Activated T-cell treated with anti-CD3 and anti-CD28 coated beads for 24 hours (primary cell): ENCODE measurements around the gene RSRC2.
"Not testable (repeated sequence)": the region's sequence is repeated elsewhere in the genome, so short reads cannot be mapped to it uniquely, and the experiment has no call there.

Experiments
- DNase-seq: peaks from one replicate; pipeline ENCODE4 v3.0.0-alpha.2; 2020; ENCODE audit warnings: low read depth

RSRC2 gene

DNA sequence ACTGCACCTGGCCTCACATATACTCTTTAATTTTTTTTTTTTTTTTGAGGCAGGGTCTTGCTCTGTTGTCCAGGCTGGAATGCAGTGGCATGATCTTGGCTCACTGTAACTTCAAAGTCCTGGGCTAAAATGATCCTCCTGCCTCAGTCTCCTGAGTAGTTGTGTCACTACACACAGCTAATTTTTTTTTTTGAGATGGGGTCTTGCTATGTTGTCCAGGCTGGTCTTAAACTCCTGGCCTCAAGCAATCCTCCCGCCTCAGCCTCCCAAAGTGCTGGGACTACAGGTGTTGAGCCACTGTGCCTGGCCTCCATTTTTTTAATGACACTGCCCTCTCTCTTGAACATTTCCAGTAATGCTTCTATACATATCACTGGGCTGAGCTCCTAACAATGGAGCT is 42.4 kb downstream of the RSRC2 start:
- DNase-seq: not testable (repeated sequence)

DNA sequence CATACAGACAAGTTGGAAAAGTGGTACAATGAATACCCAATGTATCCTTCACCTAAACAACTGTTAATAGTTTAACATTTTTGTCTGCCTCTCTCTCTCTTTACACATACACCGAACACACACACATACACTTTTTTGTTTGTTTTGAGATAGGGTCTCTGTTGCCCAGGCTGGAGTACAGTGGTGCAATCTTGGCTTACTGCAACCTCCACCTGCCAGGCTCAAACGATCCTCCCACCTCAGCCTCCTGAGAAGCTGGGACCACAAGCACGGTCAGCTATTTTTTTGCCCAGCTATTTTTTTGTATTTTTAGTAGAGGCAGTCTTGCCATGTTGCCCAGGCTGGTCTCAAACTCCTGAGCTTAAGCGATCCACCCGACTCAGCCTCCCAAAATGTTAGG is 42.8 kb downstream of the RSRC2 start:
- DNase-seq: no peak

DNA sequence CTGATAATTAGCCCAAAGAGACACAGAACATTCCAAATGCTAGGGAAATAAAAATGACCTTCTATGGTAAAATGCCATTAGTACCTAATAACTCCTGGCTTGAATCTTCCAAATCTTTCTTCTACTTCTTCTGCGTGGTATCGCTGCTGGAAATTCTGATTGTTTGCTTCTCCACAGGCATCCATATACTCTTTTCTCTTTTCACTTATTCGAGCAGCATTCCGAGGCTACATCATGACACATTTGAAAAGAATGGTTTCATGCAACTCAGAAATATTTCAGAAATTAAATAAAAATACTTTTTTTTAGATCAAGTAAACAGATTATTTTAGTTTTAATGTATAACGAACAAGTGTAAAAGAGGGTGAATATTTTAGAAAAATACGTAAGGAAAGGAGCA is 44.9 kb downstream of the RSRC2 start:
- DNase-seq: no peak

DNA sequence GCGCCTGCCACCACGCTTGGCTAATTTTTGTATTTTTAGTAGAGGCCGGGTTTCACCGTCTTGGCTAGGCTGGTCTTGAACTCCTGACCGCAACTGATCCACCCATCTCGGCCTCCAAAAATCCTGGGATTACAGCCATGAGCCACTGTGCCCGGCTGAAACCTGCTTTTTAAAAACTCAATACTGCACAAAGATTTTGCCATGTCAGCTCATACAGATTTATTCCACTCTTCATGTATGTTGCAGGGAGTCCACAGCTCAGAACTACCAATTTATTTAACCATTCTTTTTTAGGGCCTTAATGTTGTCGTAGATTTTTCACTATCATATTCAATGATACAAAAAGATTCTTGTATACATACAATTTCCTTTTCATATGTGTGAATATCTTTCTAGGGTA is 46.0 kb downstream of the RSRC2 start:
- no peak for DNase-seq

DNA sequence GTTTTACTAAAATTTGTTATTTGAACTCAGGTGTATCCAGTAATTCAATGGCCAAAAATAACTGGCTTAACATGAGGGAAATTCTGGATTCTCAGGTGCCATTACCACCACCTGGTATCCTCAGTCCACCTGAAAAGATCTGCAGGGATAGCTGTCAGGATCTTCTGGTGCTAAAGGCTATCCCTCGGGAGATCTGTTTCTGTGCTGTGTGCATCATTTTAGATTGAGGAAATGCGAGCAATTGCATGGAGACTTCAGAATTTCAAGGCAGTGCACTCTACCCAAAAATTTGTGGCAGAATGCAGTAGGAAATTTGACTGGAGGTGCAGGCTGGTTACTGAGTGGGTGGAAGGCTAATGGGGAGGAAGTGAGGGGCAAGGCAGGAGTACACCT is 52.4 kb downstream of the RSRC2 start:
- no peak for DNase-seq

DNA sequence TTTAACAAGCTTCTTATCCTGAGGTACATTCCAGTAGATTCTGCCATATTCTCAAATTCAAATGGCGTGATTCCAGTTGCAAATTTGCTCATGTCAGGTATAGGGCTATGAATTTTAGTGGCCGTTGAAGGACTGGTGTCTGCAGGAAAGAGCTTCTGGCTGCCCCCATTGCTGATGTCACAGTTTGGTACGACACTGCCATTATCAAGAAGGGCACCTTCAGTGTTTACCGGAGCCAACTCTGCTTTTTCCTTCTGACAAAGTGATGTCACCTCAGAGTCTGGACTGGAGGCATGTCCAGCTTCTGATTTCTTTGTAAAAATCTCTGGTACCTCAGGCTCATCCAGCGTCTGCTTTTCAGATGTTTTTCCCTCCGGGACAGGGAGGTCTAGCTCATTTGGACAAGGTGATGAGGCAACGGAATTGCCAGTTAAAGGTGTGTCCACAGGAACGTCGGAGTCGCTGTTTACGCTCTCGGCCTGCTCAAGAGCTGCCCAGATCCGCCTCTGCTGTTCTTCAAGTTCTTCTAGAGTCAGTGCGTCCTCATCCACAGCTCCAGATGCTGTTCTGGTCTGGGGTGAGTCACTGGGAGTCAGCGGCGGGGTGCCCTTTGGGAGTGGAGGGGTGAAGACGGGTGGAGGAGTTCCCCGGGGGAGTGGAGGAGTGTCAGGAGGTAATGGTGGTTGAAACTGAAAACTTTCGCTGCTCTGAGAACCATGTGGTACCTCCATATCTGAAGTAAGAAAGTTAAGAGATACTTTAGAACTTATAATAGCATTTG is 53.0 kb downstream of the RSRC2 start:
- peak; percentile 34 for DNase-seq

DNA sequence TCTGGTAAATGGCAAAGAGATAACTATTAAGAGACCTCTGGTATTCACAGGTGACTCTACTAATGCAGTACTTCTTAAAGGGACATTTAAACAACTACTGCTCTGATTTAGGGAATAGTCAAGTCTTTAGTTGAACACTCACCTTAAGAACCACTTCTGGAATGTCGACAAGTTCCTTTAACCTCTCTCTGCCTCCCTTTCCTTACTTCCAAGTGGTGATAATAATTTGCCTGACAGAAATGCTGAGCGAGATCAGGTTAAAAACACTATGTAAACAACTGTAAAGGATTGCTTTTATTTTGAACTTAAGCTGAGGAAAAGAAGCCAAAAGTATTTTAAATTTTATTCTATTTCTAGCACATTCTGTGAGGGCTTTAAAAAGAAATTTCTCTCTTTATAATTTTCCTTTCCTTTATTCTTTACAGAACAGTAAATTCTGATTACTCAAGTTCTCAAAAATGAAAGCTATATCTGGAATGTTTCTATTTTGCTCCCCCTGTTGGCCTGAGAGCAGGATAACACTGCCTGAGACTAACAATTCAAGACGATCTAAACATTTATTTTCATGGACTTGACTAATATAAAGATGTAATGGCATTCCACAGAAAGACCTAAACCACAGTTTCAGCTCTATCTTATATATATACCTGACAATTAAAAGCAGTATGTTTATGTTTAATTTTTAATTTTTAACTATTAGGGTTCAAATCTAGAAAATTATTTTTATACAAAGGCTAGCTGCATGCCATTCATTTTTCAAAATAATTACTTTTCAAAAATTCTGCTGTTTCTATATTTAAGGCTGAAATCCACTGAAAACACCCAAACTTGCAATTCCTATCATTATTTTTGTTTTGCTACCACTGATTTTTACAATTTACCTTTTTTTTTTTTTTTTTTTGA is 55.2 kb downstream of the RSRC2 start:
- no peak for DNase-seq

DNA sequence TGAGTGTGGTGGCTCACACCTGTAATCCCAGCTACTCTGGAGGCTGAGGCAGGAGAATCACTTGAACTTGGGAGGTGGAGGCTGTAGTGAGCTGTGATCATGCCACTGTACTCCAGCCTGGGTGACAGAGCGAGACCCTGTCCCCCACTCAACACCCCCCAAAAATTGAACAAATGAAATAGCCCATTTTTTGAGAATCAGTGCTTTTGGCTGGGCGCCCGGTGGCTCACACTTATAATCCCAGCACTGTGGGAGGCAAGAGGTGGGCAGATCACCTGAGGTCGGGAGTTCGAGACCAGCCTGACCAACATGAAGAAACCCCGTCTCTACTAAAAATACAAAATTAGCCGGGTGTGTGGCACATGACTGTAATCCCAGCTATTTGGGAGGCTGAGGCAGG is 56.2 kb downstream of the RSRC2 start:
- not testable (repeated sequence) for DNase-seq

DNA sequence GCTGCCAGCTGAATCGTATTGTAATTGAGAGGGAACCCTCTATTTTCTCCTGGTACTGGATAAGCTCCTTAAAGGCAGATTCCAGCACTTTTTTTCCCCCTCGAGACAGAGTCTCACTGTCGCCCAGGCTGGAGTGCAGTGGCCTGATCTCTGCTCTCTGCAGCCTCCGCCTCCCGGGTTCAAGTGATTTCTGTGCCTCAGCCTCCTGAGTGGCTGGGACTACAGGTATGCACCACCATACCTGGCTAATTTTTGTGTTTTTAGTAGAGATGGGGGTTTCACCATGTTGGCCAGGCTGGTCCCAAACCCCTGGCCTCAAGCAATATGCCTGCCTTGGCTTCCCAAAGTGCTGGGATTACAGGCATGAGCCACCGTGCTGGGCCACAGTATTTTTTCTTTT is 56.9 kb downstream of the RSRC2 start:
- not testable (repeated sequence) for DNase-seq

DNA sequence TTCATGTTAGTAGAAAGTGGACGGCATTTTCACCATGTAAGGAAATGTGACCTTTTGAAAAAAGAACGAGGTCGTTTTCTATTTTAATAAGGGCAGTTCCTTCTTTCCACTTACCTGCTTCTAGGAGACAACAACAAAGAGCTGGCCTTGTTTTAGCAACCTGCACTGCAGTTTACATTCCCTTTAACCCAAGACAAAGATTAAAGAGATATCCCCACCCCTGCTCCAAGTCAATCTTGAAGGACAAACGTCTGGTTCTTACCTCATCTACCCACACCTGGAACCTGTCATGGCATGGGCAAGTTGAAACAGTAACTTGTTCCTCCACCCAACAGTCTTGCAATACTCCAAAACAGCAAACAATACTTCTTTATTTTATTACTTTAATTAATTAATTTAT is 58.8 kb downstream of the RSRC2 start:
- DNase-seq: no peak

DNA sequence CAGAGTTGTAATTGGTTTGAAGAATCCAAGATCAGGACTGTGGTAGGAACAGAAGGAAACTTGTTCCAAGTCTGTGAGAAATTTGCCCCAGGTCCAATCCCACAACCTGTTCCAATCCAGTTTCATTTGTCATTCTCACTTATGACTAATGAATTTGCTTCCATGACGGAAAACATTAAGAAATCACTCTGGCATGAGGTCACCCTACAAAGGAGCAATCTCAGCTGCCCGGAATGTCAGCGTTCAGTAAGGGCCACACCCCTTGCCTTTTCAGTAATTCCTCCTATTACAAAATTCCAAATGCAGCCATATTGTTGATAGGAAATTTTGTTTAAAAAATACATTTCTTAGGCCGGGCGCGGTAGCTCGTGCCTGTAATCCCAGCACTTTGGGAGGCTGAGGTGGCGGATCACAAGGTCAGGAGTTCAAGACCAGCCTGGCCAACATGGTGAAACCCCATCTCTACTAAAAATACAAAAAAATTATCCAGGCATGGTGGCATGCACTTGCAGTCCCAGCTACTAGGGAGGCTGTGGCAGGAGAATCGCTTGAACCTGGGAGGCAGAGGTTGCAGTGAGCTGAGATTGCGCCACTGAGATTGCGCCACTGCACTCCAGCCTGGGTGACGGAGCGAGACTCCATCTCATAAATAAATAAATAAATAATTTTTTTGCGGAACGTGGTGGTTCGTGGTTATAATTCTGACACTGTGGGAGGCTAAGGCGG is 62.3 kb downstream of the RSRC2 start:
- DNase-seq: not testable (repeated sequence)

DNA sequence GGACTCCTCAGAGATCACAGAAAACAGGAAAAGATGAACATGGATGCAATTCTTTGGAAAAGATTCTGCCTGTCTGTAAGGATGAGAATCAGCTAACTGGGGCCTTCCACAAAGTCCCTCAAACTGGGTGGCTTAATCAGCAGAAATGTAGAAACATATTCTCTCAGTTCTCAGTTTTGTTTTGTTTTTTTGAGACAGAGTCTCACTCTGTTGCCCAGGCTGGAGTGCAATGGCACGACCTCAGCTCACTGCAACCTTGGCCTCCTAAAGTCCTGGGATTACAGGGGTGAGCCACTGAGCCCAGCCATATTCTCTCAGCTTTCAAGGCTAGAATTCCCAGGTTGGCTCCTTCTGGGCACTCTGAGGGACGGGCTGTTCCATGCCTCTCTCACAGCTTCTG is 66.1 kb downstream of the RSRC2 start:
- DNase-seq: no peak

DNA sequence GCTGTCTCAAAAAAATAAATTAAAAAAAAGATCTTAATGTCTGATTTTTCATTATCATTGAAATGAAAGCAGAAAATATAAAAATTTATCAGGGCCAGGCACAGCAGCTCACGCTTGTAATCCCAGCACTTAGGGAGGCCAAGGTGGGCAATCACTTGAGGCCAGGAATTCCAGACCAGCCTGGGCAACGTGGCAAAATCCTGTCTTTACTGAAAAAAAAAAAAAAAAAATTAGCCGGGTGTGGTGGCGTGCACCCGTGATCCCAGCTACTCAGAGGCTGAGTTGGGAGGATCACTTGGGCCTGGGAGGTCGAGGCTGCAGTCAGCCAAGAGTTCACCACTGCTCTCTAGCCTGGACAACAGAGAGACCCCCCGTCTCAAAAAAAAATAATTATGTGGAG is 66.7 kb downstream of the RSRC2 start:
- DNase-seq: no peak

DNA sequence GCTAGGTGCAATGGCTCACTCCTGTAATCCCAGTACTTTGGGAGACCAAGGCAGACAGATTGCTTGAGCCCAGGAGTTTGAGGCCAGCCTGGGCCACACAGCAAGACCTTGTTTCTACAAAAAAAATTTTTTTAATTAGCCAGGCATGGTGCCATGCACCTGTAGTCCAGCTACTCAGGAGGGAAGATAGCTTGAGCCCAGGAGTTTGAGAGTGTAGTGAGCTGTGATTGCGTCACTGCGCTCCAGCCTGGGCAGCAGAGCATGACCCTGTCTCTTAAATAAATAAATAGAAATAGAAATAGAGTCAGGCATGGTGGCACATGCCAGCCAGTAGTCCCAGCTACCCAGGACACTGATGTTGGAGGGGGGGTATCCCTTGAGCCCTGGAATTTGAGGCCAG is 67.5 kb downstream of the RSRC2 start:
- no peak for DNase-seq

DNA sequence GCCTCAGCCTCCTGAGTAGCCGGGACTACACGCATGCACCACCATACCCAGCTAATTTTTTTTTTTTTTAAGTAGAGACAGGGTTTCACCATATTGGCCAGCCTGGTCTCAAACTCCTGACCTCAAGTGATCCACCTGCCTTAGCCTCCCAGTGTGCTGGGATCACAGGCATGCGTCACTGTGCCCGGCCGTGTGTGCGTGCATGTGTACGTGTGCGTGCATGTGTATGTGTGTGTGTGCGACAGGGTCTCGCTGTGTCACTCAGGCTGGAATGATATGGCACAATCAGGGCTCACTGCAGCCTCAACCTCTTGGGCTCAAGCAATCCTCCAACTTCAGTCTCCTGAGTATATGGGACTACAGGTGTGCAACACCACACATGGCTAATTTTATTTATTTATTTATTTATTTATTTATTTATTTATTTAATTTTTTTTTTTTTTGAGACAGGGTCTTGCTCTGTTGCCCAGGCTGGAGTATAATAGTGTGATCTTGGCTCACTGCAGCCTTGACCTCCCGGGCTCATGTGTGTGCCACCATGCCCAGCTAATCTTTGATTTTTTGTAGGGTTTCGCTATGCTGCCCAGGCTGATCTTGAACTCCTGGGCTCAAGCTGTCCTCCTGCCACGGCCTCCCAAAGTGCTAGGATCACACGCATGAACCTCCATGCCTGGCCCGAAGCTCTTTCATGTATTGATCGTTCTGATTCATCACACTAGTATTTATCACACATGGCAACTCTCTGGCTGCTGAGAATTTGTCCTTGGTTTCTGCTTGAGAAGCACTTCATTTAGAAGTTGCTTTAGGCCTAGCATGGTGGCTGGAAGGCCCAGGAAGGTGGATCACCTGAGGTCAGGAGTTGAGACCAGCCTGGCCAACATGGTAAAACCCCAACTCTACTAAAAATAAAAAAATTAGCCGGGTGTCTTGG is 68.4 kb downstream of the RSRC2 start:
- DNase-seq: no peak

DNA sequence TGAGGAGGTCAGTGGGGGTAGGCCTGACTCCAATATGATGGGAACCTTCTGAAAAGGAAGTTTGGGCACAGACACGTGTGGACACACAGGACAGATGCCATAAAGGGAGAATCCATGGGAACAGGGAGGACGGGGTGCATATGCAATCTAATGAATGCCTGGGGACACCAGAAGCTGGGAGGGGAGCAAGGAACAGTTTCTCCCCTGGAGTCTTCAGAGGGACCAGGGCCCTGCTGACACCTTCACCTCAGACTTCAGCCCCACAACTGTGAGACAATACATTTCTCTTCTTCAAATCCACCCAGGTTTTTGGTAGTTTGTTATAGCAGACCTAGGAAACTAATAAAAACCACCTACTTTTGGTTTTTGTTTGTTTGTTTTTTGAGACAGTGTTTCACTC is 69.1 kb downstream of the RSRC2 start:
- no peak for DNase-seq

DNA sequence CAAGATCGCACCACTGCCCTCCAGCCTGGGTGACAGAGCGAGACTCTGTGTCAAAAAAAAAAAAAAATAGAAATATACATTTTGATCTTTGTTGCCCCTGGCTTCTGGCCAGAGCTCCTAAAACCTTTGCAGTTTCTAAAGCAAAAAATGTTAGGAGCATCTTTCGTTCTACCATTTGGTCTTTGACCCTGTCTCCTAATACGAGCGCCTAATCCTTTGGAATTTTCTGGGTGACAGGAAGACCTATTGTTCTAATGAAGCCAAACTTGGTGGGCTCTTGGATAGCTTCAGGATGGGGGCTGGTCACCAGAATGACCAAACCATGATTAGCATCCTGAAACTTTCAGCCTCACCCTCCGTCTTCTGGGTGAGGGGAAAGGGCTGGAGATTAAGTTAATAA is 72.0 kb downstream of the RSRC2 start:
- no peak for DNase-seq

DNA sequence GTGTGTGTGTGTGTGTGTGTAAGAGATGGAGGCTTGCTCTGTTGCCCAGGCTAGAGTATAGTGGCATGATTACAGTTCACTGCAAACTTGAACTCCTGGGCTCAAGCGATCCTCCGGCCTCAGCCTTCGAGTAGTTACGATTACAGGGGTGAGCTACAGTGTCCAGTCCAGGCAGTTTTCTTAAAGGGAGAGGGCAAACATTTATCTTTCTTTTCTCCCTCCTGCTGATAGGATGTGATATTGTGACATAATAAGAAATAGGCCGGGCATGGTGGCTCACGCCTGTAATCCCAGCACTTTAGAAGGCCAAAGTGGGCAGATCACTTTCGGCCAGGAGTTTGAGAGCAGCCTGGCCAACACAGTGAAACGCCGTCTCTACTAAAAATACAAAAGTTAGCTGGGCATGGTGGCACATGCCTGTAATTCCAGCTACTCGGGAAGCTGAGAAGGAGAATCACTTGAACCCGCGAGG is 72.5 kb downstream of the RSRC2 start:
- no peak for DNase-seq
